HL-60 (cell line): ENCODE data around the gene PKD2.

Source experiments
- DNase-seq, 2 experiments: peaks; one replicate each; pipeline ENCODE4 v3.0.0-alpha.2; 2010 to 2020; ENCODE audit warnings: low read depth in 1 of 2, low spot score in 1 of 2
- H3K27ac ChIP-seq: fragments of 250-450 bp; sonication (Bioruptor Pico); replicated peaks from 2 replicates; pipeline ENCODE4 v1.5.1; 2020; ENCODE audit warnings: mild to moderate bottlenecking, moderate library complexity
- H3K27me3 ChIP-seq: fragments of 250-450 bp; sonication (Bioruptor Pico); 2 replicates; pipeline ENCODE4 v1.5.1; 2021; ENCODE audit warnings: mild to moderate bottlenecking, moderate library complexity; ENCODE audit not compliant: insufficient read depth, poor library complexity, severe bottlenecking
- H3K4me3 ChIP-seq: replicated peaks from 2 replicates; pipeline ENCODE4 v1.5.1; 2011; ENCODE audit warnings: mild to moderate bottlenecking, control low read depth, low read length; ENCODE audit not compliant: insufficient read depth
- GABPA ChIP-seq: IDR thresholded peaks from 2 replicates; pipeline ENCODE4 v1.6.1; 2012; ENCODE audit warnings: low read depth
- POLR2AphosphoS5 ChIP-seq: IDR thresholded peaks from 2 replicates; pipeline ENCODE4 v1.6.1; 2012; ENCODE audit warnings: low read depth
- REST ChIP-seq: IDR thresholded peaks from 2 replicates; pipeline ENCODE4 v1.6.1; 2012; ENCODE audit warnings: low read depth; ENCODE audit not compliant: insufficient replicate concordance
- SPI1 ChIP-seq: IDR thresholded peaks from 2 replicates; pipeline ENCODE4 v1.6.1; 2012; ENCODE audit warnings: low read depth, mild to moderate bottlenecking, borderline replicate concordance
- TF ChIP-seq, protein P1 (sequence below): IDR thresholded peaks from one replicate; pipeline ENCODE4 v1.5.1; 2011; ENCODE audit warnings: low read length, control low read depth, inconsistent platforms; ENCODE audit not compliant: insufficient read depth

PKD2 gene

GRCh38 chr4:88043586-88044340 is 36.3 kb downstream of the PKD2 start:
- H3K27ac ChIP-seq = no peak overlapping the region
- no peaks in the 10 kb centered on the region for H3K27me3 ChIP-seq

GRCh38 chr4:88045021-88045420 is 37.6 kb downstream of the PKD2 start:
- Histone ChIP-seq H3K27ac (no peak overlapping the region), H3K27me3 (no peaks in the 10 kb centered on the region), H3K4me3 (no peak overlapping the region)
- DNase-seq = no peak
- peak; percentile 3; the same call in 1 of the 2 replicates for TF ChIP-seq SPI1
- TF ChIP-seq POLR2AphosphoS5 = no peak

More at GRCh38 chr4:88043586-88044340, 36.3 kb downstream of the PKD2 start:
- TF ChIP-seq, protein P1, sequence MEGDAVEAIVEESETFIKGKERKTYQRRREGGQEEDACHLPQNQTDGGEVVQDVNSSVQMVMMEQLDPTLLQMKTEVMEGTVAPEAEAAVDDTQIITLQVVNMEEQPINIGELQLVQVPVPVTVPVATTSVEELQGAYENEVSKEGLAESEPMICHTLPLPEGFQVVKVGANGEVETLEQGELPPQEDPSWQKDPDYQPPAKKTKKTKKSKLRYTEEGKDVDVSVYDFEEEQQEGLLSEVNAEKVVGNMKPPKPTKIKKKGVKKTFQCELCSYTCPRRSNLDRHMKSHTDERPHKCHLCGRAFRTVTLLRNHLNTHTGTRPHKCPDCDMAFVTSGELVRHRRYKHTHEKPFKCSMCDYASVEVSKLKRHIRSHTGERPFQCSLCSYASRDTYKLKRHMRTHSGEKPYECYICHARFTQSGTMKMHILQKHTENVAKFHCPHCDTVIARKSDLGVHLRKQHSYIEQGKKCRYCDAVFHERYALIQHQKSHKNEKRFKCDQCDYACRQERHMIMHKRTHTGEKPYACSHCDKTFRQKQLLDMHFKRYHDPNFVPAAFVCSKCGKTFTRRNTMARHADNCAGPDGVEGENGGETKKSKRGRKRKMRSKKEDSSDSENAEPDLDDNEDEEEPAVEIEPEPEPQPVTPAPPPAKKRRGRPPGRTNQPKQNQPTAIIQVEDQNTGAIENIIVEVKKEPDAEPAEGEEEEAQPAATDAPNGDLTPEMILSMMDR = no peak
- TF ChIP-seq SPI1 = no peak
- TF ChIP-seq GABPA = no peak
- TF ChIP-seq POLR2AphosphoS5 = no peak
- no peak for TF ChIP-seq REST
- DNase-seq = no peak
- no peak overlapping the region for H3K4me3 ChIP-seq

DNA sequence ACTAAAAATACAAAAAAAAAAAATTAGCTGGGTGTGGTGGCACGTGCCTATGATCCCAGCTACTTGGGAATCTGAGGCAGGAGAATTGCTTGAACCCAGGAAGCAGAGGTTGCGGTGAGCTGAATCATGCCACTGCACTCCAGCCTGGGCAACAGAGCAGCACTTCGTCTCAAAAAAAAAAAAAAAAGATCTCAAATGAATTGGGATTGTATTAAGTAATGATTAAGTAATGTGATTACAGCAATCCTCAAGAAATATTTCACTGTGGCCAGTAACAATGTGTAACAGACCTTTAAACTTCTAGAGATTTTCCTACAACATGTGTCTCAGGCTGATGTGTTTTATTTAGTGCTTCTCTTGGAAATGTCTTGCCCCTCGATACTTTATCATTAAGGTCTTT is 46.8 kb downstream of the PKD2 start:
- no peak overlapping the region for H3K4me3 ChIP-seq
- H3K27ac ChIP-seq = no peak overlapping the region
- no peaks in the 10 kb centered on the region for H3K27me3 ChIP-seq
- TF ChIP-seq GABPA = no peak
- TF ChIP-seq SPI1 = no peak
- TF ChIP-seq, protein P1 = no peak
- no peak for TF ChIP-seq POLR2AphosphoS5
- no peak for TF ChIP-seq REST
- DNase-seq = no peak

- no peak overlapping the region for H3K27ac ChIP-seq
- no peaks in the 10 kb centered on the region for H3K27me3 ChIP-seq
- TF ChIP-seq POLR2AphosphoS5 = no peak
- TF ChIP-seq, protein P1 = peak; percentile 5
- peak in 1 of 2 experiments; percentile 24 for DNase-seq
- H3K4me3 ChIP-seq = no peak overlapping the region
Observed at GRCh38 chr4:88054901-88055300, 47.5 kb downstream of the PKD2 start.
